Measurements from ENCODE around the gene ABCC10.
"Not testable (repeated sequence)": the region's sequence is repeated elsewhere in the genome, so short reads cannot be mapped to it uniquely, and the experiment has no call there.

Gene ABCC10

GRCh38 chr6:43497689-43498088 is 70.3 kb downstream of the ABCC10 start:
- no peak for DNase-seq

GRCh38 chr6:43498291-43498690 is 71.0 kb downstream of the ABCC10 start:
- not testable (repeated sequence) for DNase-seq

GRCh38 chr6:43499028-43499815 is 71.9 kb downstream of the ABCC10 start:
- no peak for DNase-seq
